Skin of body (tissue), 2 donors: Measurements from ENCODE around the gene DCLK1. TPM values are rescaled to one million over a fixed set of nuclear protein-coding genes. Genes with fewer than 3 reads are reported as not detected.
A peak's percentile ranks its signal among the peaks of the same experiment; 100 is the strongest.

Source experiments
- DNase-seq: peaks from one replicate; lab custom pipeline; 2025; lab: John Stamatoyannopoulos, UW
- total RNA-seq: library from RNA; depleted of rRNA; stranded (reverse); fragments of >200 nt; gene quantifications from one replicate; pipeline ENCODE4 v1.2.3, GENCODE V29; 2014

DCLK1 gene
- total RNA-seq, 1 donor from 2014 or later = 82.5 TPM

- no peak for DNase-seq
Observed at GRCh38 chr13:35908226-35908625, 223.0 kb downstream of the DCLK1 start.

- no peak for DNase-seq
Observed at GRCh38 chr13:35906636-35907035, 224.5 kb downstream of the DCLK1 start.

- DNase-seq = no peak
Observed at GRCh38 chr13:35903075-35903474, 228.1 kb downstream of the DCLK1 start.

- DNase-seq = no peak
Observed at GRCh38 chr13:35898041-35898440, 233.1 kb downstream of the DCLK1 start.

- DNase-seq = no peak
Observed at GRCh38 chr13:35894636-35895035, 236.5 kb downstream of the DCLK1 start.

GRCh38 chr13:35892837-35893814 is 238.1 kb downstream of the DCLK1 start:
- no peak for DNase-seq

- DNase-seq = no peak
Observed at GRCh38 chr13:35891507-35892441, 239.4 kb downstream of the DCLK1 start.

GRCh38 chr13:35889560-35889959 is 241.6 kb downstream of the DCLK1 start:
- no peak for DNase-seq

- DNase-seq = no peak
Observed at GRCh38 chr13:35888981-35889380, 242.2 kb downstream of the DCLK1 start.

GRCh38 chr13:35888457-35888883 is 242.7 kb downstream of the DCLK1 start:
- DNase-seq = peak; percentile 11

GRCh38 chr13:35887115-35887666 is 244.0 kb downstream of the DCLK1 start:
- no peak for DNase-seq

GRCh38 chr13:35886332-35887114 is 244.7 kb downstream of the DCLK1 start:
- no peak for DNase-seq

GRCh38 chr13:35884211-35884760 is 246.9 kb downstream of the DCLK1 start:
- no peak for DNase-seq

- DNase-seq = no peak
Observed at GRCh38 chr13:35882722-35883497, 248.3 kb downstream of the DCLK1 start.

GRCh38 chr13:35881360-35881759 is 249.8 kb downstream of the DCLK1 start:
- DNase-seq = peak; percentile 5

GRCh38 chr13:35879111-35879510 is 252.1 kb downstream of the DCLK1 start:
- no peak for DNase-seq

- DNase-seq = no peak
Observed at GRCh38 chr13:35876601-35877000, 254.6 kb downstream of the DCLK1 start.

- DNase-seq = no peak
Observed at GRCh38 chr13:35874704-35875103, 256.5 kb downstream of the DCLK1 start.

GRCh38 chr13:35872369-35872768 is 258.8 kb downstream of the DCLK1 start:
- no peak for DNase-seq

- DNase-seq = no peak
Observed at GRCh38 chr13:35871561-35871960, 259.6 kb downstream of the DCLK1 start.
